Neuron (in vitro differentiated cells): ENCODE results near the gene EFCAB7.

Experiments
- H2AFZ ChIP-seq: one replicate; pipeline ENCODE4 v1.6.1; 2013; ENCODE audit warnings: low read depth, mild to moderate bottlenecking, inconsistent platforms, low read length, moderate library complexity
- H3K27me3 ChIP-seq: one replicate; pipeline ENCODE4 v1.6.1; 2013; ENCODE audit warnings: low read length; ENCODE audit not compliant: insufficient read depth
- H3K36me3 ChIP-seq: one replicate; pipeline ENCODE4 v1.6.1; 2013; ENCODE audit warnings: low read length; ENCODE audit not compliant: insufficient read depth
- H3K4me1 ChIP-seq: one replicate; pipeline ENCODE4 v1.6.1; 2013; ENCODE audit warnings: low read length; ENCODE audit not compliant: insufficient read depth
- H3K4me3 ChIP-seq: 2 replicates; pipeline ENCODE4 v1.5.1; 2013; ENCODE audit warnings: mild to moderate bottlenecking, low read length, moderate library complexity
- H3K9me3 ChIP-seq: one replicate; pipeline ENCODE4 v1.6.1; 2013; ENCODE audit warnings: low read length

The EFCAB7 gene

GRCh38 chr1:63522891-63523728 lies at the start of gene EFCAB7, which contains the start of gene ITGB3BP:
Gene EFCAB7 (plus strand): TSS chr1:63523525. CDS start chr1:63525573, 2,048 bp downstream.
Gene ITGB3BP (minus strand): TSS chr1:63523225. CDS start chr1:63523133, 92 bp downstream.
- H3K4me3 ChIP-seq, result peak within 1 kb of the TSS; percentile 82
- H2AFZ ChIP-seq, result peak within 1 kb of the TSS; percentile 78
- peaks cover 16% of the 10 kb centered on the region for H3K36me3 ChIP-seq
- peaks cover 16% of the 10 kb centered on the region for H3K4me1 ChIP-seq
- H3K9me3 ChIP-seq, result no peaks in the 10 kb centered on the region
- no peaks in the 10 kb centered on the region for H3K27me3 ChIP-seq

- no peaks in the 10 kb centered on the region for H3K36me3 ChIP-seq
- no peaks in the 10 kb centered on the region for H3K4me1 ChIP-seq
- no peak overlapping the region for H3K4me3 ChIP-seq
- no peak overlapping the region for H2AFZ ChIP-seq
- H3K9me3 ChIP-seq, result peaks cover 1% of the 10 kb centered on the region
- no peaks in the 10 kb centered on the region for H3K27me3 ChIP-seq
Measured at GRCh38 chr1:63475761-63476160, 47.6 kb upstream of the EFCAB7 start.

- Histone ChIP-seq H3K27me3 (no peaks in the 10 kb centered on the region), H3K36me3 (no peaks in the 10 kb centered on the region), H3K9me3 (peaks cover 1% of the 10 kb centered on the region), H2AFZ (no peak overlapping the region), H3K4me3 (no peak overlapping the region), H3K4me1 (no peaks in the 10 kb centered on the region)
Measured at GRCh38 chr1:63480057-63480456, 43.3 kb upstream of the EFCAB7 start.

GRCh38 chr1:63486629-63487028 lies 36.7 kb upstream of the EFCAB7 start:
- no peak overlapping the region for H2AFZ ChIP-seq
- H3K4me3 ChIP-seq, result no peak overlapping the region
- no peaks in the 10 kb centered on the region for H3K4me1 ChIP-seq
- H3K36me3 ChIP-seq, result no peaks in the 10 kb centered on the region
- H3K27me3 ChIP-seq, result no peaks in the 10 kb centered on the region
- no peaks in the 10 kb centered on the region for H3K9me3 ChIP-seq

- H3K36me3 ChIP-seq, result no peaks in the 10 kb centered on the region
- H3K4me1 ChIP-seq, result no peaks in the 10 kb centered on the region
- H3K27me3 ChIP-seq, result no peaks in the 10 kb centered on the region
- no peak overlapping the region for H2AFZ ChIP-seq
- H3K9me3 ChIP-seq, result no peaks in the 10 kb centered on the region
- no peak overlapping the region for H3K4me3 ChIP-seq
Measured at GRCh38 chr1:63487336-63488065, 35.8 kb upstream of the EFCAB7 start.

- Histone ChIP-seq H3K27me3 (no peaks in the 10 kb centered on the region), H3K9me3 (no peaks in the 10 kb centered on the region), H2AFZ (no peak overlapping the region), H3K36me3 (no peaks in the 10 kb centered on the region), H3K4me3 (no peak overlapping the region), H3K4me1 (no peaks in the 10 kb centered on the region)
Measured at GRCh38 chr1:63497577-63497976, 25.7 kb upstream of the EFCAB7 start.

GRCh38 chr1:63498106-63498505 lies 25.2 kb upstream of the EFCAB7 start:
- Histone ChIP-seq H3K27me3 (no peaks in the 10 kb centered on the region), H2AFZ (no peak overlapping the region)

GRCh38 chr1:63501256-63501655 lies 22.1 kb upstream of the EFCAB7 start:
- H3K36me3 ChIP-seq, result peaks cover 2% of the 10 kb centered on the region
- no peaks in the 10 kb centered on the region for H3K27me3 ChIP-seq
- H3K4me3 ChIP-seq, result no peak overlapping the region
- no peak overlapping the region for H2AFZ ChIP-seq
- H3K9me3 ChIP-seq, result no peaks in the 10 kb centered on the region
- H3K4me1 ChIP-seq, result no peaks in the 10 kb centered on the region

More at GRCh38 chr1:63498106-63498505, 25.2 kb upstream of the EFCAB7 start:
- no peak overlapping the region for H3K4me3 ChIP-seq
- H3K36me3 ChIP-seq, result no peaks in the 10 kb centered on the region
- no peaks in the 10 kb centered on the region for H3K4me1 ChIP-seq
- no peaks in the 10 kb centered on the region for H3K9me3 ChIP-seq

- no peak overlapping the region for H3K4me3 ChIP-seq
- no peaks in the 10 kb centered on the region for H3K4me1 ChIP-seq
- no peak overlapping the region for H2AFZ ChIP-seq
- H3K9me3 ChIP-seq, result peaks cover 3% of the 10 kb centered on the region
- H3K27me3 ChIP-seq, result no peaks in the 10 kb centered on the region
- H3K36me3 ChIP-seq, result peaks cover 22% of the 10 kb centered on the region
Measured at GRCh38 chr1:63506782-63507181, 16.5 kb upstream of the EFCAB7 start.

- no peaks in the 10 kb centered on the region for H3K27me3 ChIP-seq
- no peaks in the 10 kb centered on the region for H3K4me1 ChIP-seq
- H3K36me3 ChIP-seq, result peaks cover 22% of the 10 kb centered on the region
- H2AFZ ChIP-seq, result no peak overlapping the region
- H3K9me3 ChIP-seq, result peaks cover 3% of the 10 kb centered on the region
- H3K4me3 ChIP-seq, result no peak overlapping the region
Measured at GRCh38 chr1:63509718-63510117, 13.6 kb upstream of the EFCAB7 start.

- Histone ChIP-seq H3K27me3 (no peaks in the 10 kb centered on the region), H2AFZ (no peak overlapping the region), H3K4me1 (no peaks in the 10 kb centered on the region), H3K36me3 (peaks cover 9% of the 10 kb centered on the region), H3K9me3 (peaks cover 3% of the 10 kb centered on the region), H3K4me3 (no peak overlapping the region)
Measured at GRCh38 chr1:63512584-63512983, 10.7 kb upstream of the EFCAB7 start.

GRCh38 chr1:63516629-63517028 lies 6.7 kb upstream of the EFCAB7 start:
- Histone ChIP-seq H3K9me3 (peaks cover 3% of the 10 kb centered on the region), H3K27me3 (no peaks in the 10 kb centered on the region), H3K4me3 (no peak overlapping the region), H3K36me3 (no peaks in the 10 kb centered on the region), H2AFZ (no peak overlapping the region), H3K4me1 (peaks cover 3% of the 10 kb centered on the region)

GRCh38 chr1:63523738-63524137 lies 413 bp downstream of the EFCAB7 start:
- peaks cover 16% of the 10 kb centered on the region for H3K4me1 ChIP-seq
- H3K4me3 ChIP-seq, result peak overlapping the region; percentile 82
- peaks cover 18% of the 10 kb centered on the region for H3K36me3 ChIP-seq
- peak overlapping the region; percentile 78 for H2AFZ ChIP-seq
- H3K27me3 ChIP-seq, result no peaks in the 10 kb centered on the region
- no peaks in the 10 kb centered on the region for H3K9me3 ChIP-seq
